AG09309 (cell line): ENCODE measurements around the gene NR2C1.

Experiments used
- DNase-seq: peaks from one replicate; pipeline ENCODE4 v3.0.0-alpha.2; 2010; ENCODE audit warnings: low read depth
- H3K4me3 ChIP-seq: 2 replicates; pipeline ENCODE4 v1.5.1; 2011; ENCODE audit warnings: mild to moderate bottlenecking, low read depth, low read length, moderate library complexity; ENCODE audit not compliant: control insufficient read depth
- CTCF ChIP-seq: IDR thresholded peaks from 2 replicates; pipeline ENCODE4 v1.5.1; 2011; ENCODE audit warnings: mild to moderate bottlenecking, low read depth, low read length, inconsistent platforms; ENCODE audit not compliant: insufficient read depth, control insufficient read depth; ENCODE audit errors: missing control alignments

The NR2C1 gene

DNA sequence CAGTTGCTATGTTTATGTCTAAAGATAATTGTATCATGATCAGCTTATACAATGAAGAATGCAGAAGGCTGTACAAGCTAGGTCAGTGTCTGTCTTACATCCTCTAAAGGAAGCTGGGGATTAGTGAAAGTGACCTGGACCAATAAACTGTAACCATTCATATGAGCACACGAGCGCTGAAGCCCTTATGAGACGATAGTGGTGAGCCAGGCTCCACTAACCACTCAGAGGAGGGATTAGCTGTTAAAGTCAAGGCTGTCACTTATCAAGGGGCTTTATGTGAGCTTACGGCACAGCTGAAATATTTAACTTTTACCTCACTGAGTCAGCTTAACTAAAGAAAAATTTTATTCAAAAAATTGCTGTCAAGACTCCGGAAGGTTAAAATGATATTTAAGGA, 100.2 kb downstream of the NR2C1 start:
- no peak overlapping the region for H3K4me3 ChIP-seq
- DNase-seq = peak; percentile 28
- TF ChIP-seq CTCF = no peak

DNA sequence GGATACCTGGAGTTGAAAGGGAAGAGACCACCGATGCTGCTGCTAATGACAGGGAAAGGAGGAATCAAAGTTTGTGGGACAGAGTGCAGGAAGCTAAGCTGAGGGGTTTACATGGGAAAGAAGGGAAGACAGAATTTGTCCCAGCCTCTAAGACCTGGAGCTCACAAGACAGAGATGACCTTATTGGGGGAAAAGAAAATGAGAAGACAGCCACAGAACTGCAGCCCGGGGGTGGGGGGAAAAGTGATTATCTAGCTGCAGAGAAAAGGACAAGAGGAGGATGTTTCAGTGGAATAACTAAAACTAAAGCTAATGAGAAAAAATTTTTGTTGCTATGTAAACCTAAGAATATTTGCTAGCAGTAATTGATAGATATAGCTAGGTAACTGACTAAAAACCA, 100.6 kb downstream of the NR2C1 start:
- TF ChIP-seq CTCF = no peak

DNA sequence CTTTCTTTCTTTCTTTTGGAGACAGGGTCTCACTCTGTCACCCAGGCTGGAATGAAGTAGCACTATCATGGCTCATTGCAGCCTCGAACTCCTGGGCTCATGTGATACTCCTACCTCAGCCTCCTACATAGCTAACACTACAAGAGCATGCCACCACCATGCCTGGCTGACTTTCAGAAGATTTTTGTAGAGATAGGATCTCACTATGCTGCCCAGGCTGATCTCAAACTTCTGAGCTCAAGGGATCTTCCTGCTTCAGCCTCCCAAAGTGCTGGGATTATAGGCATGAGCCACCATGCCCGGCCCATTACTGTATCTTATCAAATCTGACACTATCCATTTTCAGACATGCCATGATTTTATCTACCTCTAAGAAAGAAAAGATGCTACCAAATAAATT, 101.5 kb downstream of the NR2C1 start:
- no peak for TF ChIP-seq CTCF

More for the DNA sequence above, 100.6 kb downstream of the NR2C1 start:
- no peak overlapping the region for H3K4me3 ChIP-seq
- DNase-seq = no peak

GRCh38 chr12:94970560-94970959, 102.9 kb downstream of the NR2C1 start:
- TF ChIP-seq CTCF = no peak
- no peak for DNase-seq
- H3K4me3 ChIP-seq = no peak overlapping the region

More for the DNA sequence above, 101.5 kb downstream of the NR2C1 start:
- no peak overlapping the region for H3K4me3 ChIP-seq
- DNase-seq = no peak
